Measurements from ENCODE around the gene CDON. TPM values are rescaled to one million over a fixed set of nuclear protein-coding genes. Genes with fewer than 3 reads are reported as not detected.

The CDON gene
- total and polyA plus RNA-seq, 9 of the 15 experiments (the other 6 are each of a cell fraction or from before 2014, with no cell fraction given) = 0.08 to 0.64 (median 0.40) TPM

GRCh38 chr11:125977333-125977732 lies 85.3 kb downstream of the CDON start:
- intact Hi-C loops (cut with micrococcal nuclease) = no loop called here
- ATAC-seq (no peak), FAIRE-seq (no peak), DNase-seq (ENCODE audit: extremely low read depth in 1 of 4, low spot score in 3 of 4) (no peak)
- Histone ChIP-seq H3K4me3 (no peak overlapping the region), H4K20me1 (replicated peaks; ENCODE audit: control insufficient read depth, insufficient read depth, low read length) (no peaks in the 10 kb centered on the region), H3K4me1 (replicated peaks in 1 of 2; ENCODE audit: control insufficient read depth in 2 of 2, insufficient read depth in 2 of 2, low read length in 2 of 2) (no peaks in the 10 kb centered on the region), H2AFZ (ENCODE audit: low read depth, low read length) (no peak overlapping the region), H3K27ac (ENCODE audit: extremely low read depth, low read depth, low read length) (no peak overlapping the region), H3K9me1 (ENCODE audit: control insufficient read depth, insufficient read depth, low read length) (no peaks in the 10 kb centered on the region), H3K9me3 (replicated peaks; ENCODE audit: control insufficient read depth, insufficient read depth, low read depth, low read length) (no peaks in the 10 kb centered on the region), H3K27me3 (ENCODE audit: control insufficient read depth in 2 of 2, insufficient read depth in 2 of 2, low read length in 2 of 2) (peaks cover 11 to 17% of the 10 kb centered on the region in 2 experiments; a peak in 4 of 5 replicates), H3K79me2 (ENCODE audit: control insufficient read depth, insufficient read depth, low read length) (no peaks in the 10 kb centered on the region), H3K9ac (ENCODE audit: insufficient read depth in 1 of 2, low read depth in 2 of 2, low read length in 2 of 2) (no peak overlapping the region), H3K4me2 (ENCODE audit: insufficient read depth, low read length) (no peak overlapping the region), H3K36me3 (ENCODE audit: control insufficient read depth, insufficient read depth, low read length) (no peaks in the 10 kb centered on the region)
- 1% methylated on average over 3 of the region's 3 CpGs for WGBS (ENCODE audit: insufficient coverage, low coverage, missing lambda C conversion rate)
- in situ Hi-C loops (cut with MboI) = no loop called here
- TF ChIP-seq TARDBP (IDR thresholded peaks at IDR 0.05) (no peak), ZFP36 (IDR thresholded peaks at IDR 0.05; ENCODE audit: low read depth, low read length, partially characterized antibody) (no peak), ZNF217 (CRISPR knock-in tag; IDR thresholded peaks at IDR 0.05) (no peak), EGR1 (conservative IDR thresholded peaks at IDR 0.05) (no peak), PHTF2 (CRISPR knock-in tag; IDR thresholded peaks at IDR 0.05) (no peak), MBD1 (CRISPR knock-in tag; IDR thresholded peaks at IDR 0.05) (no peak)
- no TSS peak for BruUV-seq (replicated peaks)
- ChIA-PET POLR2A (no interaction called here), CTCF (ENCODE audit: low intra/inter-chr PET ratio) (interaction anchor here (0.5 kb wide), 1 partner anchor 65 kb away, joined by 3 read pairs; no protein-coding TSS in a partner anchor)
